ENCODE results near the gene KSR2.
A peak's percentile ranks its signal among the peaks of the same experiment; 100 is the strongest.
"Not testable (repeated sequence)": the region's sequence is repeated elsewhere in the genome, so short reads cannot be mapped to it uniquely, and the experiment has no call there.

KSR2 gene

GRCh38 chr12:117761528-117762100 lies 207.2 kb downstream of the KSR2 start:
- DNase-seq (ENCODE audit: low read depth in 2 of 2): no peak

DNA sequence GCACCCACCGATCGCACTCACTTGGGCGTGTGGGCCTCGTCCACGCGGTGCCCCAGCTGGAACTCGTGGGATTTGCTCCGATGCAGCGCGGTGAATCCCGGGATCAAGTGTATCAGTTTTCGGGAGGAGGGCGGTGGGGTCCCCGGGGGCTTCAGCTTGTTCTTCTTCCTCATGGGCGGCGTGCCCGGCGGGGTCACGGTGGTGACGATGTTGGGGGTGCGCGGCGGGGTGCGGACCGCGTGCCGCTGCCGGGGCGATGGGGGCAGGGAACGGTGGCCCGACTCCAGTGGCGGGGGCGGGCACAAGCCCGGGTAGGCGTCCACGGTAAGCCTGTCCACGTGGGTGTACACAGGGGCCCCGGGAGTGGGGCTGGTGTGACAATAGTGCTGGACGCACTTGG lies 207.8 kb downstream of the KSR2 start:
- no peak for DNase-seq (ENCODE audit: low read depth in 2 of 2)

DNA sequence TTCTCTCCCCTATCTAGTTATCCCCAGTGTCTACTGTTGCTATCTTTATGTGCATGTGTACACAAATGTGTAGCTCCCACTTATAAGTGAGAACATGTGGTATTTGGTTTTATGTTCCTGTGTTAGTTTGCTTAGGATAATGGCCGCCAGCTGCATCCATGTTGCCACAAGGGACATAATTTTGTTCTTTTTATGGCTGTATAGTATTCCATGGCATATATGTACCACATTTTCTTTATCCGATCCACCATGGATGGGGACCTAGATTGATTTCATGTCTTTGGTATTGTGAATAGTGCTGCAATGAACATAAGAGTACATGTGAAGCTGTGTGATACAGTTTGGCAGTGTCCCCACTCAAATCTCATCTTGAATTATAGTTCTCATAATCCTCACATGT lies 218.1 kb downstream of the KSR2 start:
- no peak for DNase-seq (ENCODE audit: low read depth in 2 of 2)

- DNase-seq (ENCODE audit: low read depth in 2 of 2): no peak
These were observed 219.4 kb downstream of the KSR2 start for GRCh38 chr12:117749431-117749830.

- DNase-seq (ENCODE audit: low read depth in 2 of 2): not testable (repeated sequence)
These were observed 222.4 kb downstream of the KSR2 start for GRCh38 chr12:117746358-117746757.

DNA sequence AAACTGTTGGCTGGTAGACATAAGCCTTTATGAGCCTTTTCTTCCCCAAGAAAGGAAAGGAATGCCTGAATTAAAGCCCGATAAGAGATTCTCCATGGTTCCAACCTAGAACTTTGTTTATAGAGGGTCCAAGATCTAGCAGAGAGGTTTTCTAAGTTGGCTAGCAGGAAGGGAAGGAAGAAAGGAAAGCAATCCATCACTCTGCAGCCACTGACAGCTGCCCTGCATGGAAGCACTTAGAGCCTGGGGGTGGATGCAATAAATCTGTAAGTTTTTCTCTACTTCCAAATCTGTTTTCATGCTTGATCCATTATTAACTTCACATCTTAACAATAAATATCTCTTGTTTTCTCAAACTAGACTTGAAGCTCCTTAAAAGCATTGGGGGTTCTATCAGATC lies 224.4 kb downstream of the KSR2 start:
- DNase-seq (ENCODE audit: low read depth in 2 of 2): no peak

DNA sequence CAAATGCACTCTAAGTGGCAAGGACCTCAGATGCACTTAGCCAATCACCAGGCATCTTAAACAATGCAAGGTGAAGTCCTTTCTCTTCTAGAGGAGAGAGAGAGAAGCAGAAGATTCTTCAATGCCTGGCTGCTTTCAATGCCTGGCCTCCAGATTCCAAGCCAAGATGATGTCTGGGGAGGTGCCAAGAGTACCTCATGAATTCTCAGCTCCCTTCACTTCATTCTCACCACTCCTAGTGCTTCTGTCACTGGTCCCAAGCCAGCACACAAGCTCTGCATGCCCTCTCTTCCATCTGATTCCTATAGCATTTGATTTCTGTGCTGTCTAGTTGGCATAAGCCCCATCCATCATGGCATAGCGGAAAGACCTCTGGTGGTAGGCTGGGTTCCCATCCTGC lies 225.0 kb downstream of the KSR2 start:
- no peak for DNase-seq (ENCODE audit: low read depth in 2 of 2)

DNA sequence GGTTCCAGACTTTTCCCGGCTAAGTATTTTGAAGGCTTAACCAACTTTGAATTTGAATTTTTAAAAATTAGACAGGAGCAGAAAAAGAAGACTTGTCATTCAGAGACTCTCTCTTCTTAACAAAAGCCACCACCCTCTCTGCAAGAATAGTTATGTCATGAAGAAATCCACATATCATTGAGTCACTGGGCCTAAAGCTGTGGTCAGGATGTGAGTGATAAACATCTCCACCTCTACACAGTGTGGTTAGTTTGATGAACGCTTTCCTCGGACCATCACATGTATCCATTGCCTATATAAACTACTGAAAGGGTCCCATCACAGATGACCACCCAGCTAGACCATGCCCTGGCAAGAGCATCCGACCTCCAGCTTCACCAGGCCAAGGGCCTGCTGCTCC lies 226.1 kb downstream of the KSR2 start:
- DNase-seq (ENCODE audit: low read depth in 2 of 2): no peak

DNA sequence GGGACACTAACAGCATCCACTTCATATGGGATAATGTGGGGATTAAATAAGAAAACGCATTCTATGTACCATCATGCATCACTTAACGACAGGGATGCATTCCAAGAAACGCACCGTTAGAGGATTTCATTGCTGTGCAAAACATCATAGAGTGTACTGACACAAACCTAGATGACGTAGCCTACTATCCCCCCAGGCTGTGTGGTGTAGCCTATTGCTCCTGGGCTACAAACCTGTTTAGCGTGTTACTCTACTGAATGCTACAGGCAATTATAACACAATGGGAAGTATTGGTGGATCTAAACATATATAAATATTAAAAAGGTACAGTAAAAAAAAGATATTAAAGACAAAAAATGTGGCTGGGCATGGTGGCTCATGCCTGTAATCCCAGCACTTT lies 230.6 kb downstream of the KSR2 start:
- DNase-seq (ENCODE audit: low read depth in 2 of 2): no peak

GRCh38 chr12:117733549-117733805 lies 235.3 kb downstream of the KSR2 start:
- no peak for DNase-seq (ENCODE audit: low read depth in 2 of 2)

DNA sequence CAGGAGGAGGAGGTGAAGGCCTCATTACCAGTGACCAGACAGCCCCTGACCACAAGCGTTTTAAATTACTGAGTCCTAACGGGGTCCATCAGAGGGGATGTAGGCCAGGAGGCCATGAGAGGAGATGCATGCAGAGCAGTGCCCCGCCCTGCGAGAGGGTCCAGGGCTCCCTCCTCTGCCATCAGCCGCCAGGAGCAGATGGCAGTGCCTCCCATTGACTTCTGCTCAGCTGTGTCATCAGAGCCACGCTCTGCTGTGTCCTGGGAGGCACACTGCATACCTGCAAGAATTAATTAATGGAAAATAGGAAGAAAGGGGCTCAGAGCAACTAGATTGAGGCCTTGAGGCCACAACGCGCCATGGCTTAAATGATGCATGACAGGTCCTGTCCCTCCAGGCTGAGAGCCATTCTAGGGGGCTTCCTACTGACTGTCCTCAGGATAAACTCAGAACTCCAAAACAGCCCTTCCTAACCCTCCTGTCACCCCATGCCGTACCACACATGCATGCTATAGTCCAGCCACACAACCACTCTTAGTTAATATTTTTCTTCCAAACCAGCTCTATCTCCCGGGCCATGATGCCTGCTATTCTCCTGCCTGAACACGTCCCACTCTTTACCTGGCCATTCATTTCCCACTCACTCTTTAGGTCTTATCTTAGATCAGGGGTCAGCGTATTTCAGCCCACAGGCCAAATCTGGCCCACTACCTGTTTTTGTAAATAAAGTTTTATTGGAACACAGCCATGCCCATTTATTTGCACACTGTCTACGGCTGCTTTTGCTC lies 235.8 kb downstream of the KSR2 start:
- DNase-seq (ENCODE audit: low read depth in 2 of 2): no peak

DNA sequence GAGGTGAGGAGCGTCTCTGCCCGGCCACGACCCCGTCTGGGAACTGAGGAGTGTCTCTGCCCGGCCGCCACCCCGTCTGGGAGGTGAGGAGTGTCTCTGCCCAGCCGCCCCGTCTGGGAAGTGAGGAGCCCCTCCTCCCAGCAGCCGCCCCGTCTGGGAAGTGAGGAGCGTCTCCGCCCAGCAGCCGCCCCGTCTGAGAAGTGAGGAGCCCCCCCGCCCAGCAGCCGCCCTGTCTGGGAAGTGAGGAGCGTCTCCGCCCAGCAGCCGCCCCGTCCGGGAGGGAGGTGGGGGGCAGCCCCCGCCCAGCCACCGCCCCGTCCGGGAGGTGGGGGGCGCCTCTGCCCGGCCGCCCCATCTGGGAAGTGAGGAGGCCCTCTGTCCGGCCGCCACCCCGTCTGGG lies 237.7 kb downstream of the KSR2 start:
- DNase-seq (ENCODE audit: low read depth in 2 of 2): not testable (repeated sequence)

DNA sequence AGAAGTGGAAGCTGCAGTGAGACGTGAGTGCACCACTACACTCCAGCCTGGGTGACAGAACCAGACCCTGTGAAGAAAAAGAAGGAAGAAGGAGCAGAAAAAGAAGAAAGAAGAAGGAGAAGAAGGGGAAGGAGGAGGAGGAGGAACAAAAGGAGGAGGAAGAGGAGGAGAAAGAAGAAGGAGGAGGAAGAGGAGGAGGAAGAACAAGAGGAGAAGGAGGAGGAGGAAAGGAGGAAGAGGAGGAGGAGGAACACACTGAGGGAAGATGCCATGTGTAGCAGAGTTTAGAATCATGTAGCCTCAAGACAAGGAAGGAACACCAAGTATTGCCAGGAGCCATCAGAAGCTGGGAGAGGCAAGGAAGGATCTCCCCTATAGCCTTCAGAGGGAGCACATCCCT lies 241.5 kb downstream of the KSR2 start:
- DNase-seq (ENCODE audit: low read depth in 2 of 2): no peak

GRCh38 chr12:117724543-117724942 lies 244.2 kb downstream of the KSR2 start:
- peak; percentile 42 to 46 for DNase-seq (ENCODE audit: low read depth in 2 of 2)

- no peak for DNase-seq (ENCODE audit: low read depth in 2 of 2)
These were observed 250.2 kb downstream of the KSR2 start for GRCh38 chr12:117718559-117718958.

DNA sequence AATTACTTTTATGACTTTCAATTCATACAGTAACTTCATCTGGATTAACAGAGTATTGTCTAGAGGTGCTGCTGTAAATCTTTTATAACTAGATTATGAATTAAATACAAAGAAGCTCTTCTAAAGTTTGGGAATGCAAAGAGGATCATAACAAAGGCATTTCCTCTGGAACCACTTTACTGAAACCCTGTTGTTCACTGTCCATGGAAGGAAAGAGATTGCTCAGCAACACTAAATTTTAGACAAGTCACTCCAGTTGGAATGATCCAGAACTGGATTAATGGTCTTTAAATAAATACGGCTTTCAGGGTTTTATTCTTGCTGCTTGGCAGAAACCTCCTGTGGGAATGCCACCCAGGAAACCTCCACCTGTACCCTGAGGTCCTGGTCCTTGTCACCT lies 250.6 kb downstream of the KSR2 start:
- peak; percentile 35 to 41 for DNase-seq (ENCODE audit: low read depth in 2 of 2)

GRCh38 chr12:117714203-117714602 lies 254.6 kb downstream of the KSR2 start:
- no peak for DNase-seq (ENCODE audit: low read depth in 2 of 2)

DNA sequence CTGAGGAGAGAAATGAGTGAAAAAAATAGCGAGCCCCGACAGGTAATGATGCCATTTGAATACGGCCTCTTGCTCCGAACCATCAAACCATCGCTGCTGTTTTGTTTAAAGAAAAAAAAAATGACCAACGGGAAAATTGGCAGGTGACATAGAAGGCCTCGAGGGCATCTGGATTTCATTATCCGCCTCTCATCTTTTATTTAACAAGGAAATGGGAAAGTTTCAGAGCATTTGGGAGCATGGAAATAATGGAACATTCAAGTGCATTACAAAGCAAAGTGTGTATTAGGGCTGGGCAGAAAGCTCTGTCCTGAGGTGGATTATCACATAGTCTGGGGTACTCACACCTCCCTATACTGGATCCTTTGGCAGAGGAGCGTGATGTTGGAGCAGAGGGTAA lies 258.7 kb downstream of the KSR2 start:
- DNase-seq (ENCODE audit: low read depth in 2 of 2): no peak

- no peak for DNase-seq (ENCODE audit: low read depth in 2 of 2)
These were observed 260.9 kb downstream of the KSR2 start for GRCh38 chr12:117707861-117708260.

GRCh38 chr12:117703584-117703983 lies 265.2 kb downstream of the KSR2 start:
- no peak for DNase-seq (ENCODE audit: low read depth in 2 of 2)

DNA sequence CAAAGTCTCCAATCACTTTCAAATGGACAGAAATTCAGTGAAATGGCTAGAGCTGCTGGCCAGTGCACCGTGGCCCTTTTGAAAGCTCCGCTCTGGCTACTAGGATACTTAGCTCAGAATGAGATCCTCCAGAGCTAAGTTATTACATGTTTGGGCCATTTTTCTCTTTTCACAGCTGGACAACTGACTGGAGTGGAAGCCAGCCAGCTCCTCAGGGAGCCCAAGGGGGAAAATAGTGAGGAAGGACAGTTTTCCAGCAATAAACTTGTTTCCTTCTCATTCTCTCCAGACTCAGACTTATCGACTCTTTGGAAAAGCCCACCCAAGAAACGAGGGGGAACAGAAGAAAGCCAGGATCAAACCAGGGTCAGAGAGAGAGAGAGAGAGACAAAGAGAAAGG lies 266.0 kb downstream of the KSR2 start:
- DNase-seq (ENCODE audit: low read depth in 2 of 2): no peak

GRCh38 chr12:117699575-117699974 lies 269.2 kb downstream of the KSR2 start:
- no peak for DNase-seq (ENCODE audit: low read depth in 2 of 2)

DNA sequence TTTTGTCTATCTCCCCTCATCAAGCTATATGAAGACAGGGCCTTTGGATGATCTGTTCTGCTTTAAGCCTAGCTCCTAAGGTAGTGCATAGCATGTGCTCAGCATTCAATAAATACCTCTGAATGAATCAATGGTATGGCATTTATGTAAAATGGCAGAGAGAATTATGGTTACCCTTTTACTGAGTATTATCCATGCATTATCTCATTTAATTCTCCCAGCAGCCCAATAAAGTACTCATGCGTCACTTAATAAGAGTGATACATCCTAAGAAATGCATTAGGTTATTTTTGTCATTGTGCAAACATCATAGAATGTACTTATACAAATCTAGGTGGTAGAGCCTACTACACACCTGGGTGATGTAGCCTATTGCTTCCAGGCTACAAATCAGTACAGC lies 269.7 kb downstream of the KSR2 start:
- no peak for DNase-seq (ENCODE audit: low read depth in 2 of 2)

DNA sequence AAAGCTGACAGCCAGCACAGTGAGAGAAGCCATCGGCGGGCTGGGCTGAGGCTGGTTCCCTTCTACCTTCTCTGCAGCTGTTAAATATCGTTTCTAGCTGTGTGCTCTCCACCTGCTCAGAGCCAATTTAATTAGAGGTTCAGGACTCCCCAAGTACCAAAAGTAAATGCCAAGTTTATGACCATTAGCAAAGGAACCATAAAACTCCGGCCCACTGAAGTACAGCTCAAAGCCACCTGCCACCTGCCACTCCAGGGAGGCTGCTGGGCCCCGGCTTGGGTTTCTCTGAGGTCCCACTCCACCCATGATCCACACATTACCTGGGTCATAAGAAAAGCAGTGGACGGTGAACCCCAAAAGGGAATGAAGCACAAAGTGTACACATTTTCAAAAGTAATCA lies 272.8 kb downstream of the KSR2 start:
- no peak for DNase-seq (ENCODE audit: low read depth in 2 of 2)

Data from fibroblast of skin of left quadriceps (primary cell).